PC-9 (cell line): ENCODE measurements around the gene C22orf31. TPM values are rescaled to one million over a fixed set of nuclear protein-coding genes. Genes with fewer than 3 reads are reported as not detected.

Experiments
- BruUV-seq: library from RNA; stranded (reverse); fragments of 400-500 nt; replicated peaks from 2 replicates; lab custom pipeline; 2021; lab: Mats Ljungman, UMichigan
- CTCF ChIA-PET: fragments of 300-600 bp; sonication (Branson Sonifier 250); formaldehyde crosslinking; loops from one replicate; lab custom pipeline; 2022; ENCODE audit warnings: antibody characterized with exemption; lab: Charles Lee
- POLR2A ChIA-PET: fragments of 300-600 bp; sonication (Branson Sonifier 250); formaldehyde crosslinking; loops from one replicate; lab custom pipeline; 2022; ENCODE audit warnings: antibody characterized with exemption; ENCODE audit not compliant: unreplicated experiment; lab: Charles Lee
- DNase-seq, 2 experiments: peaks; one replicate each; pipeline versions ENCODE4 v3.0.0 to v3.0.0-alpha.2; 2015 to 2022; ENCODE audit warnings: mixed read lengths in 1 of 2
- H2AFZ ChIP-seq: fragments of 200-600 bp; sonication (generic); 2 replicates; pipeline ENCODE4 v1.8.1; 2017; ENCODE audit warnings: antibody characterized with exemption
- H3F3A ChIP-seq: fragments of 200-600 bp; sonication (generic); 2 replicates; pipeline ENCODE4 v1.8.1; 2017; ENCODE audit warnings: antibody characterized with exemption, mild to moderate bottlenecking, low read depth; ENCODE audit not compliant: insufficient read depth
- H3K27ac ChIP-seq: fragments of 200-600 bp; sonication (generic); 2 replicates; pipeline ENCODE4 v1.6.1; 2016; ENCODE audit warnings: mixed run types
- H3K27me3 ChIP-seq: fragments of 200-600 bp; sonication (generic); 2 replicates; pipeline ENCODE4 v1.6.1; 2016; ENCODE audit warnings: low read depth, mixed run types; ENCODE audit not compliant: insufficient read depth
- H3K36me3 ChIP-seq: fragments of 200-600 bp; sonication (generic); 2 replicates; pipeline ENCODE4 v1.6.1; 2016; ENCODE audit warnings: low read depth, mixed run types
- H3K4me1 ChIP-seq: fragments of 200-600 bp; sonication (generic); replicated peaks from 2 replicates; pipeline ENCODE4 v1.6.1; 2016; ENCODE audit warnings: mixed run types; ENCODE audit not compliant: insufficient read depth
- H3K4me2 ChIP-seq: fragments of 200-600 bp; sonication (generic); 2 replicates; pipeline ENCODE4 v1.6.1; 2017; ENCODE audit warnings: mixed run types
- H3K4me3 ChIP-seq: fragments of 200-600 bp; sonication (generic); 2 replicates; pipeline ENCODE4 v1.6.1; 2016; ENCODE audit warnings: mixed run types
- H3K79me2 ChIP-seq: fragments of 200-600 bp; sonication (generic); 2 replicates; pipeline ENCODE4 v1.6.1; 2017; ENCODE audit warnings: low read depth, mixed run types
- H3K9me2 ChIP-seq: fragments of 200-600 bp; sonication (generic); 2 replicates; pipeline ENCODE4 v1.8.1; 2017; ENCODE audit warnings: mild to moderate bottlenecking; ENCODE audit not compliant: insufficient read depth
- H3K9me3 ChIP-seq: fragments of 200-600 bp; sonication (generic); 2 replicates; pipeline ENCODE4 v1.8.1; 2016; ENCODE audit warnings: low read depth; ENCODE audit not compliant: insufficient read depth
- H4K20me1 ChIP-seq: fragments of 200-600 bp; sonication (generic); 2 replicates; pipeline ENCODE4 v1.8.1; 2017; ENCODE audit not compliant: insufficient read depth
- EZH2 ChIP-seq: fragments of 200-600 bp; sonication (generic); IDR thresholded peaks from 2 replicates; pipeline ENCODE4 v1.8.0; 2017; ENCODE audit warnings: antibody characterized with exemption, low read depth
- intact Hi-C: fragments of 100-400 bp; cut with micrococcal nuclease; formaldehyde crosslinking; loops from one replicate; pipeline ENCODE4 v1.10.0; 2022; ENCODE audit not compliant: unreplicated experiment
- total RNA-seq: library from RNA; stranded (reverse); gene quantifications from 2 replicates; pipeline ENCODE4 v1.2.3, GENCODE V29; 2021
- TF ChIP-seq, protein P1 (sequence below): fragments of 200-600 bp; sonication (generic); conservative IDR thresholded peaks from 2 replicates; pipeline ENCODE4 v1.6.1; 2017; ENCODE audit warnings: mixed run types, antibody characterized with exemption, mild to moderate bottlenecking, moderate library complexity

C22orf31 gene
- total RNA-seq, 1 experiment from 2014 or later: not detected

DNA sequence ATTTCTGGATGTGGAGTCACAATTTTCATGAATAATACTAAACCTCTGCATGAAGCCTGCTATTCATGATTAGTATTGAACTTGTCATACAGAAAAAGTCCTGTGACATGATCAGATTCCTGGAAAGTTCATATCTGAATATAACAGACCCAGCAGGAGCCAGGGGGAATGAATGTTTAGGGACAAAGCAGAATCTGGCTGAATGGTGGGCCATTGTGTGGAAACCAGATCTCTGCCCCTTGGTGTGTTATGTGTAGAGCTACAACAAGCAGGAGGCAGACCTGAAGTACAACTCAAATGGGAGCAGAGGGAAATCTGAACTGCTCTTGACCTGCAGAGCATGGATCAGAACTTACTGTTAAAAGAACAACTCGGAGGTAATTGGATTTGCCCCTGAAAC lies 41.5 kb upstream of the C22orf31 start:
- CTCF ChIA-PET: no interaction called here

GRCh38 chr22:29102300-29102699 lies 40.7 kb upstream of the C22orf31 start:
- TF ChIP-seq, protein P1, sequence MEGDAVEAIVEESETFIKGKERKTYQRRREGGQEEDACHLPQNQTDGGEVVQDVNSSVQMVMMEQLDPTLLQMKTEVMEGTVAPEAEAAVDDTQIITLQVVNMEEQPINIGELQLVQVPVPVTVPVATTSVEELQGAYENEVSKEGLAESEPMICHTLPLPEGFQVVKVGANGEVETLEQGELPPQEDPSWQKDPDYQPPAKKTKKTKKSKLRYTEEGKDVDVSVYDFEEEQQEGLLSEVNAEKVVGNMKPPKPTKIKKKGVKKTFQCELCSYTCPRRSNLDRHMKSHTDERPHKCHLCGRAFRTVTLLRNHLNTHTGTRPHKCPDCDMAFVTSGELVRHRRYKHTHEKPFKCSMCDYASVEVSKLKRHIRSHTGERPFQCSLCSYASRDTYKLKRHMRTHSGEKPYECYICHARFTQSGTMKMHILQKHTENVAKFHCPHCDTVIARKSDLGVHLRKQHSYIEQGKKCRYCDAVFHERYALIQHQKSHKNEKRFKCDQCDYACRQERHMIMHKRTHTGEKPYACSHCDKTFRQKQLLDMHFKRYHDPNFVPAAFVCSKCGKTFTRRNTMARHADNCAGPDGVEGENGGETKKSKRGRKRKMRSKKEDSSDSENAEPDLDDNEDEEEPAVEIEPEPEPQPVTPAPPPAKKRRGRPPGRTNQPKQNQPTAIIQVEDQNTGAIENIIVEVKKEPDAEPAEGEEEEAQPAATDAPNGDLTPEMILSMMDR: no peak
- no peak for TF ChIP-seq EZH2

More for the DNA sequence above, 41.5 kb upstream of the C22orf31 start:
- TF ChIP-seq EZH2: no peak
- TF ChIP-seq, protein P1: no peak
- H2AFZ ChIP-seq: no peak overlapping the region
- no peak overlapping the region for H3K4me2 ChIP-seq
- H3K4me3 ChIP-seq: no peak overlapping the region
- no peaks in the 10 kb centered on the region for H4K20me1 ChIP-seq
- H3K79me2 ChIP-seq: no peaks in the 10 kb centered on the region
- H3K36me3 ChIP-seq: no peaks in the 10 kb centered on the region
- no peaks in the 10 kb centered on the region for H3K9me3 ChIP-seq
- 0 out of 2 replicates have a peak, but pooled peaks cover 2% of the 10 kb centered on the region for H3K4me1 ChIP-seq
- no peaks in the 10 kb centered on the region for H3F3A ChIP-seq
- intact Hi-C loops: no loop called here
- POLR2A ChIA-PET: no interaction called here
- no peak overlapping the region for H3K27ac ChIP-seq
- no peak for DNase-seq
- no TSS peak for BruUV-seq
- H3K9me2 ChIP-seq: no peaks in the 10 kb centered on the region
- H3K27me3 ChIP-seq: no peaks in the 10 kb centered on the region

GRCh38 chr22:29098296-29098695 lies 36.7 kb upstream of the C22orf31 start:
- Histone ChIP-seq H3K27me3 (no peaks in the 10 kb centered on the region), H3K9me2 (no peaks in the 10 kb centered on the region), H3K4me2 (no peak overlapping the region), H3K9me3 (no peaks in the 10 kb centered on the region), H3K4me3 (no peak overlapping the region), H3K36me3 (no peaks in the 10 kb centered on the region), H3K79me2 (no peaks in the 10 kb centered on the region), H2AFZ (no peak overlapping the region), H3K27ac (no peak overlapping the region), H3K4me1 (peaks cover 10% of the 10 kb centered on the region; the same call in 1 of the 2 replicates), H4K20me1 (no peaks in the 10 kb centered on the region), H3F3A (no peaks in the 10 kb centered on the region)
- no TSS peak for BruUV-seq
- no peak for DNase-seq
- POLR2A ChIA-PET: no interaction called here
- intact Hi-C loops: no loop called here
- TF ChIP-seq EZH2: no peak
- CTCF ChIA-PET: no interaction called here

More at GRCh38 chr22:29102300-29102699, 40.7 kb upstream of the C22orf31 start:
- no peak overlapping the region for H2AFZ ChIP-seq
- ChIA-PET CTCF (no interaction called here), POLR2A (no interaction called here)
- H3K4me2 ChIP-seq: no peak overlapping the region
- no peaks in the 10 kb centered on the region for H3F3A ChIP-seq
- BruUV-seq: no TSS peak
- no peaks in the 10 kb centered on the region for H3K36me3 ChIP-seq
- H3K9me2 ChIP-seq: no peaks in the 10 kb centered on the region
- no peak overlapping the region for H3K27ac ChIP-seq
- intact Hi-C loops: no loop called here
- H3K4me1 ChIP-seq: no peaks in the 10 kb centered on the region
- no peaks in the 10 kb centered on the region for H4K20me1 ChIP-seq
- no peak for DNase-seq
- no peaks in the 10 kb centered on the region for H3K79me2 ChIP-seq
- H3K27me3 ChIP-seq: no peaks in the 10 kb centered on the region
- no peak overlapping the region for H3K4me3 ChIP-seq
- H3K9me3 ChIP-seq: no peaks in the 10 kb centered on the region
